HG03060 (cell line): ENCODE data around the gene ONECUT3.

Source experiments
- ATAC-seq: cut with Tn5 transposase; IDR thresholded peaks from one replicate; pipeline ENCODE4 v1.9.1; 2021; ENCODE audit warnings: low read depth, moderate number of reproducible peaks; ENCODE audit not compliant: unreplicated experiment

ONECUT3 gene

GRCh38 chr19:1765904-1766799, 12.8 kb downstream of the ONECUT3 start:
- ATAC-seq: no peak

- ATAC-seq: no peak
Observed at GRCh38 chr19:1766800-1767352, 13.6 kb downstream of the ONECUT3 start.

- no peak for ATAC-seq
Observed at GRCh38 chr19:1767464-1767933, 14.2 kb downstream of the ONECUT3 start.

- no peak for ATAC-seq
Observed at GRCh38 chr19:1768248-1768647, 14.9 kb downstream of the ONECUT3 start.

- no peak for ATAC-seq
Observed at GRCh38 chr19:1768918-1769644, 15.8 kb downstream of the ONECUT3 start.

- ATAC-seq: no peak
Observed at GRCh38 chr19:1769645-1769985, 16.3 kb downstream of the ONECUT3 start.

GRCh38 chr19:1770866-1771576, 17.7 kb downstream of the ONECUT3 start:
- no peak for ATAC-seq

GRCh38 chr19:1773184-1773583, 19.9 kb downstream of the ONECUT3 start:
- ATAC-seq: no peak

GRCh38 chr19:1774989-1775772, 21.9 kb downstream of the ONECUT3 start:
- no peak for ATAC-seq

GRCh38 chr19:1775951-1776605, 22.8 kb downstream of the ONECUT3 start:
- ATAC-seq: no peak

- no peak for ATAC-seq
Observed at GRCh38 chr19:1776606-1777147, 23.4 kb downstream of the ONECUT3 start.

- ATAC-seq: no peak
Observed at GRCh38 chr19:1777149-1777548, 23.8 kb downstream of the ONECUT3 start.

GRCh38 chr19:1779574-1779973, 26.3 kb downstream of the ONECUT3 start:
- ATAC-seq: no peak

- no peak for ATAC-seq
Observed at GRCh38 chr19:1780272-1780958, 27.1 kb downstream of the ONECUT3 start.

- no peak for ATAC-seq
Observed at GRCh38 chr19:1782521-1782920, 29.2 kb downstream of the ONECUT3 start.

GRCh38 chr19:1783354-1783753, 30.0 kb downstream of the ONECUT3 start:
- no peak for ATAC-seq

- no peak for ATAC-seq
Observed at GRCh38 chr19:1783874-1784273, 30.6 kb downstream of the ONECUT3 start.

GRCh38 chr19:1785310-1785709, 32.0 kb downstream of the ONECUT3 start:
- ATAC-seq: no peak

- no peak for ATAC-seq
Observed at GRCh38 chr19:1786668-1787067, 33.4 kb downstream of the ONECUT3 start.
